AML-193 (cell line): ENCODE data around the gene POLH.
A peak's percentile ranks its signal among the peaks of the same experiment; 100 is the strongest.
"Not testable (repeated sequence)": the region's sequence is repeated elsewhere in the genome, so short reads cannot be mapped to it uniquely, and the experiment has no call there.

Source experiments
- DNase-seq, 2 experiments: peaks; one replicate each; lab custom pipeline; 2025; lab: John Stamatoyannopoulos, UW

The POLH gene

DNA sequence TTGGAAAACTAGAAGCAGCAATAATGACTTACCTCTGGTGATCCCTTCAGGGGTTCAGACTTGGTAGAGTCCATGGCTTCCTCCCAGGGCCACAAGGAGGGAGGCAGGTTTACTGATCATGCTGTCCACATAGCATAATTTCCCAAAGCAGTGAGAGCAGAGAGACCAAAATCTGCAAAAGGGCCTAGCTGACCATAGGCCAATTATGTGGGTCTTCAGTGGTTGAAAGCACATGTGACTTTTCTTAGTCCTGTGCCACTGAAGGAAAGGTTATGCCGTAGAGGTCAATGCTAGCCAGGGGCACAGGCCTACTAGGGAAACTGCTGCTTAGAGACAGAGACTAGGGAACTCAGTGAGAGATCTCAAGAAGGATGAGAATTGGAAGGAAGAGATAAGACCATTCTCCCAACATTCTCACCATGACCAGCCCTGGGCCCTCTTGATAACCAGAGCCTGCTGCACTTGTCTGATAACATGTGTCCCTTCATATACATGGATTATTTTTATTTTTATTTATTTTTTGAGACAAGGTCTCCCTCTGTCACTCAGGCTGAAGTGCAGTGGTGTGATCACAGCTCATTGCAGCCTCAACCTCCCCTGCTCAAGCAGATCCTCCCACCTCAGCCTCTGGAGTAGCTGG, 55.1 kb downstream of the POLH start:
- no peak for DNase-seq

DNA sequence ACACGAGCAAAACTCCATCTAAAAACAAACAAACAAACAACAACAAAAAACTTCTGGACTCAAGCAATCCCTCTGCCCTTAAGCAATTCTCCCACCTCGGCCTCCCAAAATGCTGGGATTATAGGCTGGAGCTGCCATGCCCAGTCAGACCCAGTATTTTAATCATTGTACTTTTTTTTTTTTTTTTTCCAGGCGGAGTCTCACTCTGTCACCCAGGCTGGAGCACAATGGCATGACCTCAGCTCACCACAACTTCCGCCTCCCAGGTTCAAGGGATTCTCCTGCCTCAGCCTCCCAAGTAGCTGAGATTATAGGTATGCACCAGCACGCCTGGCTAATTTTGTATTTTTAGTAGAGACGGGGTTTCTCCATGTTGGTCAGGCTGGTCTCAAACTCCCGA, 57.0 kb downstream of the POLH start:
- DNase-seq, result not testable (repeated sequence)

DNA sequence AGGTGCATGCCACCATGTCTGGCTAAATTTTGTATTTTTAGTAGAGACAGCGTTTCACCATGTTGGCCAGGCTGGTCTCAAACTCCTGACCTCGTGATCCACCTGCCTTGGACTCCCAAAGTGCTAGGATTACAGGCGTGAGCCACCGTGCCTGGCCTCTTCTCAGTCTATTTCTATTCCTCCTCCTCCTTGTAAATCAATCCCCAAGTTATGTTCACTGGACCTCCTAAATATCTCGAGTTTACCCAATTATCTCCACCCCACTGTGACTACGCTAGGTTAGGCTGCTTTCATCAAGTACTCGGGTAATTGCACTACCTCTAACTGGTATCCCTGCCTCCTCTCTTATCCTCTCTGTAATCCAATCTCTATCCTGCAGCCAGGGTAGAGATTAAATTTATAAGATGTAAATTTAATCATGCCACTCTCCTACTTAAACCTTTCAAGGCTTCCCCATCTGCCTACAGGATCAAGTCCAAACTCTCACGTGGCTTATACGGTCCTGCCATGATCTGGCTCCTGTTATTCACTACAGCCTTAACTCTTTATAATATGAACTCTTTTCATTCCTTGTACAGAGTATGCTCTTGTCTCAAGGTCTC, 58.8 kb downstream of the POLH start:
- DNase-seq, result no peak

DNA sequence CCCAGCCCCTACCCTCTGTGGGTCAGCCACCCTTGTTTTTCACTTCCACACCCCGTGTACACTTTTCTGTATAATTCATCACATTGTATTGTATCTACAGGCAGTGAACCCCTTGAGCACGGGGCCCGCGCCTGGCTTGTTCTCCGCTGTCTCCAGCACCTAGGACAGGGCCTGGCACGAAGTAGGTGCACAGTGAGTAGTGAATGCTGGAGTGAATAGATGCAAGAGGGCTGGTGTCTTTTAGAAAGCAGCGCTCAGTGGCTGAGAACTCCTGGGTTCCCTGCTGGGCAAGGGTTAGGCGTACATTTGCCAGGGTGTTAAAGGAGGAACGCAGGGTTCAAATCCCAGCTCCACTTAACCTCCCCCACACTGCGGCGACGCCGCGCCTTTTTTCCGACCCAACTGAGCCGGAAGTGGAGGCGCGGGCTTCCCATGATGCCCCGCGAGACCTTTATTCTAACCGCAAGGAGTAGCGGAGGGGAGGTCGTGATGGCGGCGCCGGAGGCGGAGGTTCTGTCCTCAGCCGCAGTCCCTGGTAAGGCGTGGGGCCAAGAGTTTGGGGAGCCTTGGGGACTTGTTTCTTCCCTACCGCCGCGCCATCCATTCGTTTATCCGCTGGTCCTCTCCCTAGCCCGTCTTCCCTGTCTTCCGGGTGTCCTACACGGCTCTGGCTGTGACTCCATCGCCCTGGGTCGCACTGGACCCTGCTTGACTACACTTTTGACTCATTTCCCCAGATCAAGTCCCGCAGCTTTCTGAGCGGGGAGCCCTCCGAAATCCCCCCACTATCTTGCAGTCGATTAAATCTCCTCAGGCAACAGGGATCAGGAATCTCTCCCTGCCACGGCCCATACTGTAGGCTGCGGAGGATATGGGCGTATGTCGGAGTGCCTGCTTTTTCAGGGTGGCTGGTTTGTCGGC, 59.7 kb downstream of the POLH start, which contains the start of gene MAD2L1BP:
TSS of gene MAD2L1BP (plus strand) at position 454 of the 921 bp plus-strand sequence. CDS start at position 490, 36 bp downstream.
- peak; percentile 74 to 82 for DNase-seq

DNA sequence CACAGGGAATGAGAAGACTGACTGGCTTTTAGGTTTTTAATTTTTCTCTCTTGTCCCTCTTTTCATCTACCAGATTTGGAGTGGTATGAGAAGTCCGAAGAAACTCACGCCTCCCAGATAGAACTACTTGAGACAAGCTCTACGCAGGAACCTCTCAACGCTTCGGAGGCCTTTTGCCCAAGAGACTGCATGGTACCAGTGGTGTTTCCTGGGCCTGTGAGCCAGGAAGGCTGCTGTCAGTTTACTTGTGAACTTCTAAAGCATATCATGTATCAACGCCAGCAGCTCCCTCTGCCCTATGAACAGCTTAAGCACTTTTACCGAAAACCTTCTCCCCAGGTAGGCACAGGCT, 60.3 kb downstream of the POLH start:
- DNase-seq, result no peak

DNA sequence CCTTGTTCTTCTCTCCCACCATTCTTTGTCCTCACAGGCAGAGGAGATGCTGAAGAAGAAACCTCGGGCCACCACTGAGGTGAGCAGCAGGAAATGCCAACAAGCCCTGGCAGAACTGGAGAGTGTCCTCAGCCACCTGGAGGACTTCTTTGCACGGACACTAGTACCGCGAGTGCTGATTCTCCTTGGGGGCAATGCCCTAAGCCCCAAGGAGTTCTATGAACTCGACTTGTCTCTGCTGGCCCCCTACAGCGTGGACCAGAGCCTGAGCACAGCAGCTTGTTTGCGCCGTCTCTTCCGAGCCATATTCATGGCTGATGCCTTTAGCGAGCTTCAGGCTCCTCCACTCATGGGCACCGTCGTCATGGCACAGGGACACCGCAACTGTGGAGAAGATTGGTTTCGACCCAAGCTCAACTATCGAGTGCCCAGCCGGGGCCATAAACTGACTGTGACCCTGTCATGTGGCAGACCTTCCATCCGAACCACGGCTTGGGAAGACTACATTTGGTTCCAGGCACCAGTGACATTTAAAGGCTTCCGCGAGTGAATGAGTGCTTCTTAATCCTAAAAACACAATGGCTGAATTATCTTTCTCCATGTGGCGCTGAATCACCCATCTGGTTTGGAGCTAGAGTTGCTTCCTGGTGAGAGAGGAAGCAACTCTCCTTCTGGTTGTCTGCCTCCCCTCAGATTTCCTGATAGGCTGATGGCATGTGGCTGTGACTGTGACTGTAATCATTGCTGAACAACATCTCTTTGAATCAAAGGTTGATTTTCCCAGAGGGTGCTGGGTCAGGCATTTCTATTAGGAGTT, 64.2 kb downstream of the POLH start:
- no peak for DNase-seq

DNA sequence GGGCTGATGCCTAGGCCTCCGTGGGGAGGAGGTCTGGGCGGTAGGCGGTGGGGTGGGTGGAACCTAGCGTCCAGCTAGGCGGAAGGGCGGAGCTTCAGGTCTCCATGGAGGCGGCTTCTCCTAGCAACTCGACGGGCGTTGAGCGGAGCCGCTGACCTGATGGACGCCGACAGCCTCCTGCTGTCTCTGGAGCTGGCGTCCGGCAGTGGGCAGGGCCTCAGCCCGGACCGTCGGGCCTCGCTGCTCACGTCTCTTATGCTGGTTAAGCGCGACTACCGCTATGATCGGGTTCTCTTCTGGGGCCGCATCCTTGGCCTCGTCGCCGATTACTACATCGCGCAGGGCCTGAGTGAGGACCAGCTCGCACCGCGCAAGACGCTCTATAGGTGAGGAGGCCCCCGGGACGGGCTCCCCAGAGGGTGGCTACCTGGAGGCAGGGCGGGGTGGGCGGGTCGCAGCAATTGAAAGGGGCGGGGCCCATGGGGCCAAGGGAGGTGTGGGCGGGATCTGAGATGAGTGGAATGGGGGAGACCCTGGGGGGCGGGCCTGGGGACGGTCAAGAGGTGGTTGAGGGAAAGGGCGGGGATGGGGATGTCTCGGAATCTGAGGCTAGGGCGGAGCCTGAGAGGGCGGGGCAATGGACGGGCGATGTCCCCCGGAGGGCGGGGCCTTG, 69.1 kb downstream of the POLH start, which contains the start of gene RSPH9:
TSS of gene RSPH9 (plus strand) at position 97 of the 673 bp plus-strand sequence. CDS start at position 160, 63 bp downstream.
- no peak for DNase-seq

DNA sequence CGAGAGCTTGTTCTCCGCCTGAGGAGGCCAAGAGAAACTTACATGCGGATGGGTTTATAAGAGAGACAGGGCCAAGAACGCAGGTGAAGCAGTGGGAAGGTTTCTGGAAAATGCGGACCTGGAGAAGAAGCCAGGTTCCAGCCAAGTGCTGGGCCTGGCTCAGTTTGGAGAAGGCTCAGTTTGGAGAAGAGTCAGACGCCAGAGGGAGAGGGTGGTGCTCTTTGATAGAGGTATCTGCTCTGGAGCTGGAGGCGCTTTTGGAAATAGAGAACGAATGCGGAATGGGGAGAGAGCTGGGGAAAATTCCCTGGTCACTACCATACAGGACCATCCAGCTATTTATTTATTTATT, 69.6 kb downstream of the POLH start:
- no peak for DNase-seq

DNA sequence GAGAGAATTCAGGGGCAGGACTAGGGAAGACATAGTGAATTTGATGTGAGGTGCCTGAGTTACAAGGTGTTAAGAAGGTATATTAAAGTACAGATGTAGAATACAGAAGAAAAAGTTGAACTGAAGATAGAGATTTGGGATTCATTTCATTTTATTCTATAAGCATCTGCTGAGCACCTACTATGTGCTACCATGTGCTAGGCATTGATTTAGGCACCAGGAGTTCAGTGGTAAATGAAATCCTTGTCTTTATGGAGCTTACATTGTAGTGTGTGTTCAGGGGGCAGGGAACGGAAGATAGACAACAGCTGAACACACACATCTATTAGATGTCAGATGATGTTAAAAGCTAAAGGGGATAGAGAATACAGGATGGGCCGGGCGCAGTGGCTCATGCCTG, 71.6 kb downstream of the POLH start:
- no peak for DNase-seq

DNA sequence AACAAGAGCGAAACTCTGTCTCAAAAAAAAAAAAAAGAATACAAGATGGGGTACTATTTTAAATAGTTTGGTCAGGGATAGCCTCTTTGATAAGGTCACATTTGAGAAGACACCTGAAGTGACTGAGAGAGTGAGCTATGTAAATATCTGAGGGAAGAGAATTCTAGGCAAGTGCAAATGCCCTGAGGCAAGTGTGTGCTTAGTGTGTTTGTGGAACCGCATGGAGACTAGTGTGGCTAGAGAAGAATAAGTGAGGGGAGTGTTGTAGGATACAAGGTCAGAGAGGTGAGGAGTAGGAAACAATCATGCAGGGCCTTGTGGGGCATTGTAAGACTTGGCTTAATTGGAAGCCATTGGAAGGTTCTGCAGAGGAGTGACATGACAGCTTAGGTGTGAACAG, 72.3 kb downstream of the POLH start:
- DNase-seq, result no peak

DNA sequence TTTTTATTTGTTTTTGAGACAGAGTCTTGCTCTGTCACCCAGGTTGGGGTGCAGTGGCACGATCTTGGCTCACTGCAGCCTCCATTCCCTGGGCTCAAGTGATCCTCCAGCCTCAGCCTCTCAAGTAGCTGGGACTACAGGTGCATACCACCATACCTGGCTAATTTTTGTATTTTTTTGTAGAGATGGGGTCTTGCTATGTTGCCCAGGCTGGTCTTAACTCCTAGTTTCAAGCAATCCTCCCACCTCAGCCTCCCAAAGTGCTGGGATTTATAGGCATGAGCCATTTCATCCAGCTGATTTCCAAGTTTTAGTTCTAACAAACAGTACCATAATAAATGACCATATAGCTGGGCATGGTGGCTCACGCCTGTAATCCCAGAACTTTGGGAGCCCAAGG, 76.8 kb downstream of the POLH start:
- not testable (repeated sequence) for DNase-seq

DNA sequence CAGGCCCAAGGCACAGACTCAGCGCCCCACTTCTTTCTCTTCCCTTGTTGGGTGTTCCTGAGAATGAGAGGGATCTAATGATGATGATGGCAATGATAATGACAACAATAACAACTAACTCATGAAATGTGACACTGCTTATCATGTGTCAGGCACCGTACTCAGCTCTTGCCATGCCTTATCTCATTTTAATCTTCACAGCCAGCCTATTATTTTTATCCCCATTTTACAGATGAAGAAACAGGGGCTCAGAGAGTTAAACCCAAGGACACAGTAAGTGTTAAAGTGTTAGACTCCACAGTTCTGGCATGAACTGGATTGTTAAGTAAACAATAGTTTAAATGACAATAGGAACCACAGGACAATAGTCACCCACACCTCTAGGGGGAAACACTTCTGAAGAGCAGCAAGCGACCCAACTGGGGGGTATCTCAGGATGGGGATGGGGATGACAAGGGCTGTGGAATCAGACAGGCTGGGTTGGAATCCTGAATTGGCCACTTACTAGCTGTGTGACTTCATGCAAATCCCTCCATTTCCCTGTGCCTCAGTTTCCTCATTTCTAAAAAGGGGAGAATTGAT, 81.3 kb downstream of the POLH start:
- DNase-seq, result no peak

DNA sequence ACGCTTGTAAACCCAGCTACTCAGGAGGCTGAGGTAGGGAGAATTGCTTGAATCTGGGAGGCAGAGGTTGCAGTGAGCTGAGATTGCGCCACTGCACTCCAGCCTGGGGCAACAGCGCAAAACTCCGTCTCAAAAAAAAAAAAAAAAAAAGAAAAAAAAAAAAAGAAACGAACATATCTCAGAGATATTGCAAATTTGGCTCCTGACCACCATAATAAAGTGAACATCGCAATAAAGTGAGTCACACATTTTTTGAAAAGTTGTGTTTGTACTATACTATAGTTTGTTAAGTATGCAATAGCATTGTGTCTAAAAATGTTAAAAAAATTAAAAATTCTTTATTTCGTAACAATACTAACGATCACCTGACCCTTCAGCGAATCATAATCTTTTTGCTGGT, 82.2 kb downstream of the POLH start:
- DNase-seq, result no peak

DNA sequence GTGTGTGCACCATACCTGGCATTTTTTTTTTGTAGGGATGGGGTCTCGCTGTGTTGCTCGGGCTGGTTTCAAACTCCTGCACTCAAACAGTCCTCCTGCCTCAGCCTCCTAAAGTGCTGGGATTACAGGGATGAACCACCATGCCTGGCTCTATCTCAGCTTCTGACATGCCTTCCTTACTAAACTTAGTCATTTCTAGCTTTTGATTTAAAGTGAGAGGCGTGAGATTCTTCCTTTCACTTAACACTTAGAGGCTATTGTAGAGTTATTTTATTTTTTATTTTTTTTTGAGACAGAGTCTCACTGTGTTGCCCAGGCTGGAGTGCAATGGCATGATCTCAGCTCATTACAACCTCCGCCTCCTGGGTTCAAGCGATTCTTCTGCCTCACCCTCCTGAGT, 87.0 kb downstream of the POLH start:
- DNase-seq, result not testable (repeated sequence)
